SKM-1 (cell line): ENCODE data around the gene MANSC4.
"Not testable (repeated sequence)": the region's sequence is repeated elsewhere in the genome, so short reads cannot be mapped to it uniquely, and the experiment has no call there.

Experiments used
- DNase-seq: peaks from one replicate; lab custom pipeline; 2025; ENCODE audit not compliant: unreplicated experiment; lab: John Stamatoyannopoulos, UW

The MANSC4 gene

GRCh38 chr12:27756670-27757195 lies 23.3 kb downstream of the MANSC4 start:
- DNase-seq = no peak

- DNase-seq = no peak
Measured at GRCh38 chr12:27754795-27755194, 25.2 kb downstream of the MANSC4 start.

- no peak for DNase-seq
Measured at GRCh38 chr12:27751386-27752047, 28.5 kb downstream of the MANSC4 start.

GRCh38 chr12:27747111-27747820 lies 32.8 kb downstream of the MANSC4 start:
- no peak for DNase-seq

GRCh38 chr12:27745734-27746133 lies 34.3 kb downstream of the MANSC4 start:
- not testable (repeated sequence) for DNase-seq

- DNase-seq = no peak
Measured at GRCh38 chr12:27743601-27744000, 36.4 kb downstream of the MANSC4 start.

GRCh38 chr12:27734321-27734720 lies 45.7 kb downstream of the MANSC4 start:
- not testable (repeated sequence) for DNase-seq

GRCh38 chr12:27733791-27734190 lies 46.2 kb downstream of the MANSC4 start:
- no peak for DNase-seq

GRCh38 chr12:27733052-27733656 lies 46.9 kb downstream of the MANSC4 start:
- DNase-seq = no peak

- no peak for DNase-seq
Measured at GRCh38 chr12:27732281-27732680, 47.8 kb downstream of the MANSC4 start.

- no peak for DNase-seq
Measured at GRCh38 chr12:27730097-27730588, 49.9 kb downstream of the MANSC4 start.

GRCh38 chr12:27723212-27723611 lies 56.8 kb downstream of the MANSC4 start:
- DNase-seq = no peak
